Stomach (tissue), 9 donors: Measurements from ENCODE around the gene ADD1. TPM values are rescaled to one million over a fixed set of nuclear protein-coding genes. Genes with fewer than 3 reads are reported as not detected.
A peak's percentile ranks its signal among the peaks of the same experiment; 100 is the strongest.

ENCODE experiments used
- DNase-seq, 2 donors: peaks; one replicate each; pipeline versions ENCODE4 v3.0.0 to v3.0.0-alpha.2; 2013 to 2019
- H3K27ac ChIP-seq, 5 donors: fragments of 200-600 bp in 4 of 5; sonication (generic) in 4 of 5; one replicate each; pipeline ENCODE4 v1.5.1; 2013 to 2019; ENCODE audit warnings: mild to moderate bottlenecking in 1 of 5, moderate library complexity in 1 of 5
- H3K27me3 ChIP-seq, 3 donors: fragments of 200-600 bp; sonication (generic); one replicate each; pipeline ENCODE4 v1.5.1; 2017 to 2019; ENCODE audit warnings: mixed run types in 1 of 3
- H3K36me3 ChIP-seq, 4 donors: fragments of 200-600 bp; sonication (generic); 1 replicate in 3 of 4; 2 replicates in 1 of 4; pipeline ENCODE4 v1.5.1; 2016 to 2019
- H3K4me1 ChIP-seq, 4 donors: fragments of 200-600 bp; sonication (generic); one replicate each; pipeline ENCODE4 v1.5.1; 2016 to 2019
- H3K4me3 ChIP-seq, 4 donors: fragments of 200-600 bp; sonication (generic) in 3 of 4; one replicate each; pipeline ENCODE4 v1.5.1; 2016 to 2019; ENCODE audit warnings: mild to moderate bottlenecking in 1 of 4
- H3K9me3 ChIP-seq, 4 donors: fragments of 200-600 bp; sonication (generic); one replicate each; pipeline ENCODE4 v1.5.1; 2016 to 2019
- CTCF ChIP-seq, 7 experiments: fragments of 450-650 bp in 4 of 7; fragments of 200-600 bp in 3 of 7; sonication (generic) in 3 of 7; IDR thresholded peaks; one replicate each; pipeline ENCODE4 v1.5.1; 2016 to 2019; ENCODE audit warnings: antibody characterized with exemption in 7 of 7, control low read depth in 2 of 7, mild to moderate bottlenecking in 1 of 7
- EP300 ChIP-seq: sonication (generic); formaldehyde crosslinking; IDR thresholded peaks from one replicate; pipeline ENCODE4 v1.6.1; 2017; ENCODE audit warnings: antibody characterized with exemption
- POLR2A ChIP-seq, 4 donors: fragments of 450-650 bp; IDR thresholded peaks; one replicate each; pipeline ENCODE4 v1.6.1; 2016; ENCODE audit warnings: antibody characterized with exemption in 4 of 4, control low read depth in 2 of 4, mild to moderate bottlenecking in 1 of 4, moderate library complexity in 1 of 4
- POLR2AphosphoS5 ChIP-seq, 3 donors: sonication (generic); formaldehyde crosslinking; IDR thresholded peaks; one replicate each; pipeline ENCODE4 v1.6.1; 2016; ENCODE audit warnings: antibody characterized with exemption in 3 of 3
- WGBS, 5 donors: extraction: QIAGEN DNeasy Blood & Tissue Kit in 3 of 5; methylation state at CpG; one replicate each; pipeline versions ENCODE4 v1.1.5 to v1.1.7; 2013 to 2018; 5-methylcytosine and 5-hydroxymethylcytosine counted together
- intact Hi-C: fragments of 100-400 bp; cut with DNase I; formaldehyde crosslinking; loops from one replicate; pipeline ENCODE4 v1.15.1; 2023; ENCODE audit warnings: low total_unique reads
- polyA plus RNA-seq, 3 donors: library from polyadenylated mRNA; stranded (reverse); fragments of 200-250 nt; gene quantifications; one replicate each; pipeline ENCODE4 v1.2.3, GENCODE V29; 2013
- total RNA-seq, 5 donors: library from RNA; depleted of rRNA; stranded (reverse); fragments of >200 nt; gene quantifications; one replicate each; pipeline versions ENCODE4 v1.1.0 to v1.2.3, GENCODE V29; 2014 to 2016
- donor health status: healthy with polysubstance abuse.
- donor health status: Bipolar disorder and iron deficiency.
- donor health status: healthy.

Gene ADD1
- total and polyA plus RNA-seq, 8 donors: 103 to 1,174 (median 207) TPM

- peak in 1 of 2 donors; percentile 19 for DNase-seq
- intact Hi-C loops: no loop called here
Observed at GRCh38 chr4:2835978-2836377, 7.7 kb upstream of the ADD1 start.

GRCh38 chr4:2836391-2836859 is 7.2 kb upstream of the ADD1 start:
- intact Hi-C loops: no loop called here
- Histone ChIP-seq H3K4me1 (peaks cover 9 to 46% (median 31%) of the 10 kb centered on the region in 4 donors), H3K27ac (peak overlapping the region in 4 of 5 donors; percentile 8 to 79 (median 66)), H3K36me3 (peaks cover 26 to 53% (median 50%) of the 10 kb centered on the region in 4 donors), H3K27me3 (no peaks in the 10 kb centered on the region), H3K4me3 (no peak overlapping the region), H3K9me3 (no peaks in the 10 kb centered on the region)
- DNase-seq: peak in 1 of 2 donors; percentile 19
- 70 to 90% (median 82%) methylated on average over 3 to 5 of the region's 5 CpGs for WGBS, 5 donors
- TF ChIP-seq POLR2AphosphoS5 (IDR thresholded peaks at IDR 0.05) (no peak), POLR2A (IDR thresholded peaks at IDR 0.05) (no peak), EP300 (no peak), CTCF (IDR thresholded peaks at IDR 0.05) (no peak)

More at GRCh38 chr4:2835978-2836377, 7.7 kb upstream of the ADD1 start:
- Histone ChIP-seq H3K36me3 (peaks cover 30 to 58% (median 54%) of the 10 kb centered on the region in 4 donors), H3K9me3 (no peaks in the 10 kb centered on the region), H3K27ac (peak overlapping the region in 3 of 5 donors; percentile 8 to 79 (median 56)), H3K4me1 (peaks cover 9 to 46% (median 31%) of the 10 kb centered on the region in 4 donors), H3K4me3 (no peak overlapping the region), H3K27me3 (no peaks in the 10 kb centered on the region)
- 82 to 100% (median 92%) methylated on average over 1 to 8 of the region's 8 CpGs for WGBS, 5 donors
- no peak for TF ChIP-seq CTCF (IDR thresholded peaks at IDR 0.05)

GRCh38 chr4:2837110-2837903 is 6.3 kb upstream of the ADD1 start:
- peaks cover 18 to 44% (median 41%) of the 10 kb centered on the region in 4 donors for H3K36me3 ChIP-seq
- peak overlapping the region; percentile 26 to 79 (median 57) for H3K27ac ChIP-seq
- no peaks in the 10 kb centered on the region for H3K27me3 ChIP-seq
- H3K4me1 ChIP-seq: peaks cover 9 to 46% (median 31%) of the 10 kb centered on the region in 4 donors
- 57 to 74% (median 63%) methylated on average over 12 to 20 of the region's 20 CpGs for WGBS, 5 donors
- intact Hi-C loops: no loop called here
- peak overlapping the region in 1 of 4 donors; percentile 8 for H3K4me3 ChIP-seq
- H3K9me3 ChIP-seq: no peaks in the 10 kb centered on the region
- peak in 1 of 2 donors; percentile 22 for DNase-seq
- TF ChIP-seq POLR2AphosphoS5 (IDR thresholded peaks at IDR 0.05): no peak
- no peak for TF ChIP-seq POLR2A (IDR thresholded peaks at IDR 0.05)
- TF ChIP-seq CTCF (IDR thresholded peaks at IDR 0.05): no peak
- no peak for TF ChIP-seq EP300

GRCh38 chr4:2837904-2838496 is 5.6 kb upstream of the ADD1 start:
- intact Hi-C loops: no loop called here

More at GRCh38 chr4:2837904-2838496, 5.6 kb upstream of the ADD1 start:
- Histone ChIP-seq H3K27me3 (no peaks in the 10 kb centered on the region), H3K4me3 (peak overlapping the region in 2 of 4 donors; percentile 8 to 9), H3K27ac (peak overlapping the region; percentile 26 to 79 (median 57)), H3K9me3 (no peaks in the 10 kb centered on the region), H3K36me3 (peaks cover 12 to 38% (median 34%) of the 10 kb centered on the region in 4 donors), H3K4me1 (peaks cover 14 to 53% (median 37%) of the 10 kb centered on the region in 4 donors)
- WGBS, 5 donors: 45 to 54% (median 49%) methylated on average over 8 of the region's 8 CpGs
- peak; percentile 37 to 84 for DNase-seq
- no peak for TF ChIP-seq CTCF (IDR thresholded peaks at IDR 0.05)
- peak in 1 of 3 donors; percentile 30 for TF ChIP-seq POLR2AphosphoS5 (IDR thresholded peaks at IDR 0.05)
